Diencephalon (tissue), 1 donor: ENCODE data around the gene CHKA. TPM values are rescaled to one million over a fixed set of nuclear protein-coding genes. Genes with fewer than 3 reads are reported as not detected.

Experiments
- small RNA-seq: library from RNA; depleted of rRNA; stranded (forward); fragments of <200 nt; gene quantifications from one replicate; pipeline ENCODE3, GENCODE V24; 2014
- total RNA-seq: library from RNA; depleted of rRNA; stranded (reverse); fragments of >200 nt; gene quantifications from one replicate; pipeline ENCODE4 v1.2.3, GENCODE V29; 2014

The CHKA gene
- total RNA-seq: 52.8 TPM

DNA sequence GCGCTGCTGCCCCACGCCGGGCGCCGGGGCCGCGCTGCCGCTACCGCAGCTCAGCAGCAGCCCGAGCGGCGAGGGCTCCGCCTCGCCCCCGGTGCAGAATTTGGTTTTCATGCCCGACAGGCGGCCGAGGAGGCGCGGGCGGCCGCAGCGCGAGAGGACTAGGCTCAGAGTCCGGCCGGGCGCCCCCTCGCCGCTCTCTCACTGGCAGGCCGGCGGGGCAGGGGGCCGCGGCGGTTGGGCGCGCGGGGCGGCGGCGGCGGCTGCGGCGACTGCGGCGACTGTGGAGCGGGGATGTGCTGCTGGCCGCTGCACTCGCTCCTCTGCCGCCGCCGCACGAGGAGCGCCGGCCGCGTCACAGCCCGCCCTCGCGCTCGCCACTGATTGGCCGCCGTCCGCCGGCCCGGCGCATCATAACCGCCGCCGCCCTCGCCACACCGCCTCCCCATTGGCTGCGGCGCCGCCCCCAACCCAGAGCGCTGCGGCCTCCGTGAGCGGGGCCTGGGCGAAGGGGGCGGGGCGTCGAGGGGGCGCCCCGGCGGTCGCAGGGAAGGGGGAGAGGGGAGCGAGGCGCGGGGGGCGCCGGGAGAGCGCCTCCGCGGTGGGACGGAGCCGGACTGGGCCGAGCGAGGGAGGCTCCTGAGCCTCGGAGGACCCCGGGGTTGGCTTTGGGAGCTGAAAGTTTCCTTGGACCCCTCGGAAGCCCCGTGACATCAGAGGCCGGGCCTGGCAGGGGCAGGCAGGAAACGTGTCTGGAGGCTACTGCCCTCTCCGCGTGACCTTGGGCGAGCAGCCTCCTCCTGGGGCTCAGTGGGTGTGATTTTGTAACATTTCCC, at the start of gene CHKA:
CHKA (minus strand) TSS at position 322 of the 833 bp plus-strand sequence; CDS start at position 111, 211 bp downstream.

DNA sequence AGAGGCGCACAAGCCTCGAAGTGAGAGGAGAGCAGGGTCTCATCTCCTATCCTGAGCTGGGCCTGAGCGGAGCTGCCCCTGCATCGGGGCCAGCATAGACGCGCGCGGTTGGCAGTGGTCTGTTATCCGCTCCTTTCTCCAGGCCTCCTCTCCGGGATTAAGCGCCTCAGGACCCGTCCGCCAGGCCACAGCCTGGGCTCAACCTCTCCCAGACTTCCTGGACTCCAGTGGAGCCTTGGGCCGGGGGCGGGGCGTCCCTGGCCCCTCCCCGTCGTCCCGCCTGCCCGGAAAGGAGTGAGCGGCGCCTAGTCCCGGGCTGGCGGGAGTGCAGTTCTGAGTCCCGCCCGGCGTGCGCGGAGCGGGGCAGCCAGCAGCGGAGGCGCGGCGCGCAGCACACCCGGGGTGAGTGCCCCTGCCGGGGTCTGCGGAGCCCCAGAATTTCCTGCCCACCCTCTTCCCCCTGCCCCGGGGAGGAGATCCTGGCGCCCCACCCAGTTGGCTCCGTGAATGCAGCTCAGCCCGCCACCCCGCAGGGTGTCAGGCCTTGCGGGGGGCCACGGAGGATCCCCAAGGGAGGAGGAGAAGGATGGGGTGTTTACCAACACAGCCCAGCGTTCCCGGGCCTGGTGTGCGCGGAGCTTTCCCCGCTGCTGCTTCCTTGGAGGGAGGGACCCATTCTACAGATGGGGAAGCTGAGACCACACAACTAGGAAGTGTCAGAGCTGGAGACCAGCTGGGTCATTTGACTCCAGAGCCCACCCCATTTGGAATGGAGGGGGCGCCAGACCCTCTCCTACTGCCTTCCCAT, 82.3 kb downstream of the CHKA start, which contains the start of gene TCIRG1:
TCIRG1 (plus strand) TSS at position 308 of the 808 bp plus-strand sequence. CDS start 2,247 bp downstream, outside the sequence.

DNA sequence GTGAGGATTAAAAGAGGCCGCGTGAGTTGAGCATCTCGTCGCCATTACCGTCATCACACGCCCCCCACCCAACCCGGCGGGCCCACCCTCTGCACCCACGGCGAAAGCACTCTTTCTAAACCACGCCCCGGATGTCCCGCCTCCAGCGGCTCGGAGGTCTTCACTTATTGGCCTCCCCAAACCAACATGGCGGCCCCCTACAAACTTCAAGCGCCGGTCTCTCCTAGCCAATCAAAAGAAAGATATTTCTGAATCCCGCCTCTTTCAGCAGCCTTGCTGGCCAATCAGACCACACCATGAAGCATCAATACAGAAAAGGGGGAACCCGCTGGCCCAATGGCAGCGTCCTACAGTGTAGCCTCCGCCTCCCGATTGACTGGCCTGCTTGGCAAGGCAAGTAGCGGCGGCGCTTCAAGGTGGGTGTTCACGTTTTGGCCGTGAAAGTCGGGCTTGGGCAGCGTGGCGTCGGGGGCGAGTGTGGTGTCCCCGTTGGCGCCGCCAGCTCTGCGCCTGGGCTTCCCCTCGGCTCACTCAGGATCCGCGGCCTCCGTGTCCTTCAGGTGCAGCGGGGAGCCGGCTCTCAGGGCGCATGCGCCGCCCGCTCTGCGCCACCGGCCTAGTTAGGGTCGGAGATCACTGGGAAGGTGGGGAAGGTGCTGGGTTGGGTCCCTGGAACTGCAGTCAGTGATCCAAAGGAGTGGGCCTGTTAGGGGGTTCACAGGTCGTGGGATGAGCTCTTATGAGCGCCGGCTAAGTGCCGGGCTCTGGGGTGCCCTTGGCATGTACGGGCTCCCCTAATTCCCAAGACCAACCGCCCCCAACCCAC, 90.7 kb downstream of the CHKA start, which contains the start of gene NDUFS8:
NDUFS8 (plus strand) TSS at position 364 of the 826 bp plus-strand sequence. CDS start 1,471 bp downstream, outside the sequence.

DNA sequence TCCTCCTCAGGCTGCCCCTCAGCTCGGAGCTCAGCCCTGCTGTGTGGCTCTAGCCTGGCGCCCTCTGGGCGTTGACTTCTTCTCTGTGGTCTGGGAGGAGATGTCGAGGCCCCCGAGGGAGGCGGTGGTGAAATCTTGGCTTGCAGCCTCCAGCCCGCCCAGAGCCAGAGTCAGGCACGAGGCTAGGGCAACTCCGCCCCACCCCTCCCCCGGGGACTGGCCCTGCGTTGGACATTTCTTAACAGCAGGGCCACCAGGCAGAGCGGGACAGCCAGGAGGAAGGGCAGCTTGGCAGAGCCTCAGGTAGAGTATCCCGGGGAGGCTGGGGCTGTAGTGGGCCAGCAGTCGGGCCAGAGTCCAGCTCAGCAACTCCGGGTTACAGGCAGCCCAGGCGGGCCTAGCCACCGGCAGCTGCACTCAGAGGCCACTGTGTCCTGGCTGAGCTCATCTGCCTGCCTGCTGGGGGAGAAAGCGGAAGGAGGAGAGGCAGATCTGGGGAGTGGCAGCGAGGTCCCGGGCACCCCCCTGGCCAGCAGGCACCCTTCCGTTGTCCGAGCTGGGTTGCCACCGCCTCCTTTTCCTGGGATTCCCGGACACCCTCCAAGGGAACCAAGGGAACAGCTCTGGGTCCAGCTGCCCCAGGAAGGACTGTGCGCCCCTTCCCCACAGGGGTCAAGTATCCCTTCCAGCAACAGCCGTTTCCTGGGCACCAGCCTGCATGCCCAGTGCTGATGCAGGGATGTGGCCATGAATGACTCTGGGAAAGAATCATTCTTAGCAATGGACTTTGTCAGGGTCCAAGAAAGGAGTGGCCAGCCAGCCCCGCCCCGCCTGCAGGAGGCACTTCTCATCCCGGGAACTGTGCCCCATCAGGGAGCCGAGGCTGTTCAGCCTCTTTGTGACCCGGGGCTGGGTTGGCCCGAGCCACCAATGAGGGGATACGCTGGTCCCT, 110.8 kb downstream of the CHKA start, which contains the start of gene ALDH3B1:
ALDH3B1 (plus strand) TSS at position 238 of the 952 bp plus-strand sequence. CDS start 4,971 bp downstream, outside the sequence.

DNA sequence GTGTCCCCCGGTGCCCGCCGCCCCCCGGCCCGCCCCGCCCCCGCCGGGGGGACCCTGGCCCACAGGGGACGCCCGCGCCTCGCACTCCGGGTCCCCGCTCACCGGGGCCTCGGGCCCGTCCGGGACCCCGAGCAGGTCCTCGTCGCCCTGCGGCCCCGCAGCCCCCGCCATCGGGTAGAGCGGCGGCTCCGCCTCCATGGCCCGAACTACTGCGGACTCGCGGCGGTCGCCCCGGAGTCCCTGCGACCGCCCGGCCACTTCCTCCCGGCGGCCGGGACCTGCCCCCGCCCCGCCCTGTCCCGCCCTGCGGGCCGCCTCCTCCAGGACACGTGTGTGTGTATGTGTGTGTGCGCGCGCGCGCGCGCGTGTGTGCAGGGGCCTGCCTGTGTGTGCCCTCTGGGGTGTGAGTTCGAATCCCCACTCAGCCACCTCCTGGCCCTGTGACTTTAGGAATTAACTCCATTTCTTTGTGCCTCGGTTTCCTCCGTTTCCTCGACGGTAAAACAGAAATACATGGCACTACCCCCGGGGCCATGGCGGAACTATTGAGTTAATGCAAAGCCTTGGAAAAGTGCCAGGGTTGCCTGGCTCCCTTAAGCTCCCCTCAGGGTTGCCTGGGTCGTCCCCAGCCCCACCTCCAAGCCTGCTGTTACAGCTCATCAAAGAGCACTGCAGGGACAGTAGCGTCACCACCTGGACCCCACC, 117.2 kb downstream of the CHKA start, which contains the start of gene UNC93B1:
UNC93B1 (minus strand) TSS at position 252 of the 705 bp plus-strand sequence; CDS start at position 198, 54 bp downstream.

Small RNAs within 50 kb of the gene (small RNA-seq; reads per million reads assigned to genes)
- gene MIR6753: not detected

Other genes starting within 250 kb of the CHKA start
- 7.6 TPM for gene UNC93B1, start 117.3 kb downstream of the CHKA start, total RNA-seq
- gene ALDH3B1, start 111.1 kb downstream of the CHKA start, total RNA-seq: 0.92 TPM
- 80.7 TPM for gene NDUFS8, start 90.7 kb downstream of the CHKA start, total RNA-seq
- gene TCIRG1, start 82.4 kb downstream of the CHKA start, total RNA-seq: 4.8 TPM
- 110 TPM for gene KMT5B, start 91.9 kb upstream of the CHKA start, total RNA-seq
- 11.3 TPM for gene C11orf24, start 150.6 kb upstream of the CHKA start, total RNA-seq
- 13.6 TPM for gene LRP5, start 191.2 kb upstream of the CHKA start, total RNA-seq